NK-92 (cell line): ENCODE measurements around the gene ZNF653.

ENCODE experiments used
- DNase-seq: peaks from one replicate; lab custom pipeline; 2025; ENCODE audit not compliant: unreplicated experiment; lab: John Stamatoyannopoulos, UW

The ZNF653 gene

DNA sequence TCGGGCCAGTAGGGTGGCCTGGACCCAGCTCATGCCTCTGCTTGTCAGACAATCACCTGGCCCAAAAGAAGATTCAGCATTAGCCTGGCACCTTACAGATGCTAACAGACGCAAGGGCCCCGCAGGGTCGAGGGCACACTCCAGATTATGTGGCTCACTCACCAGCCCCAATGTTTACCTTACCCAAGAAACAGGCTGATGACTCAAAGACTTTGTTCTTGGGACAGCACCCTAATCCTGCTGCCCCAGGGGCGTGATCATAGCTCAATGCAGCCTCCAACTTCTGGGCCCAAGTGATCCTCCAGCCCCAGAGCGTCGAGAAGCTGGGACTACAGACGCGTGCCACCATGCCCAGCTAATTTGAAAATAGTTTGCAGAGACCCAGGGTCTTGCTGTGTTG lies 13.5 kb upstream of the ZNF653 start:
- DNase-seq = no peak

DNA sequence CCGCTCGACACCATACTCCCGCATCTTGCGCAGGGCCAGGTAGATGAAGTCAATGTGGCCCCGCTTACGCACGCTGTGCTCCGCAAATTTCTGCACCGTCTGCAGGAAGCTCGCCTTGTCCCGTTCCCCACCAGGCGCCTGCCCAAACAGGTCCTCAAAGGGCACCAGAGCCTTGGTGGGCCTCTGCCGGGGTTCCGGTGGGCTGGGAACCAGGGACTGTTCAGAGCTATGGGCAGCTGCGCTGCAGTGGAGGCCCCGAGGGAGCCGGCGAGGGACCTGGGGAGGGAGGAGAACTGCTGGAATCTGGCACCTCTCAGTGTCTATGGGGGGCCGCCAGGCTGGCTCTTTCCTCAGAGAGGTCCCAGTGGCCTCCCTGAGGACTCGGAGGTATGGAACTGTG lies 8.3 kb upstream of the ZNF653 start:
- no peak for DNase-seq

DNA sequence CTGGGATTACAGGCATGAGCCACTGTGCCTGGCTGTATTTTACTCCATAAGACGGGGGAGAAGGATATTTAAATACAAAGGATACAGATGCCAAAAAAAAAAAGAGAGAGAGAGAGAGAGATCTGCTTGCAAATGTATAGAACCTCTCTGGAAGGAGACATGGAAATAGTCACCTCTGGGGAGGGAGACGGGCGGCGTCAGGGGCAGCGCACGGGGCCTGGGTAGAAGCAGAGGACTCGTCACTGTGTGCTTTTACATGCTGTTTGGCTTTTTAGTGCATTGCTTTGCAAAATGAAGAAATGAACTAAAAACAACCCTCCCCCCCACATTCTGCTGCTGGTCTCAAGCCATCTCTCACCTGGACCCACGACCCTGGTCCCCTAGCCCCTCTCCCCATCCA lies 4.8 kb upstream of the ZNF653 start:
- no peak for DNase-seq

DNA sequence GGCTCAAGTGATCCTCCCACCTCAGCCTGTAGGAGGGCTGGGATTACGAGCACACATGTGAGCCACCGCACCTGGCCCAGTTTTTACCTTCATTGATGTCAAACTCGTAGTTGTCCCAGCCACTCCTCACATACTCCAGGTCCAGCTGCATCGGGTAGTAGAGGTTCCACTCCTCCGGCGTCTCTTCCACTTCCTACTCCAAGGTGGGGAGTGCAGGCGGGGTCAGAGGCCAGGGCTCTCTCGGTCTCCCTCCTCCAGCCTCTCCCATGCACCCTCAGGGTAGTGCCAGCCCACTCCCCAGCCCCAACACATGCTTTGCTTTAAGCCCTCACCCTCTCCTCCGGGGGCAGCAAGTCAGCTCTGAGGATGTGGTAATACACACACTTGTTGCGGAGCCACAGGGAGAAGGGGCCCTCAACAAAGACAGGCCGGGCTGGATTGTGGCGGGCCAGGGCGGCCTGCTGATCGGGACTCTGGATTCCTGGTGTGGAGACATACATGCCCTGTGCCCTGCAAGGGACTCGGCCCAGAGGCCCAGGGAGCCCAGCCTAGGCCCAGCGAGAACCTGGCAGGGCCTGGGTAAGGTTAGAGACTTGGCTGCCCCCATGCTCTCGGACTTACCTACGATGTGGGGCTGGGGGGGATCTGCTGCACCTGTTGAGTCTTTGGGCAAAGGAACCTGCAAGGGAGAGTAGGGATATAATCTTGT lies 1.9 kb upstream of the ZNF653 start:
- no peak for DNase-seq

DNA sequence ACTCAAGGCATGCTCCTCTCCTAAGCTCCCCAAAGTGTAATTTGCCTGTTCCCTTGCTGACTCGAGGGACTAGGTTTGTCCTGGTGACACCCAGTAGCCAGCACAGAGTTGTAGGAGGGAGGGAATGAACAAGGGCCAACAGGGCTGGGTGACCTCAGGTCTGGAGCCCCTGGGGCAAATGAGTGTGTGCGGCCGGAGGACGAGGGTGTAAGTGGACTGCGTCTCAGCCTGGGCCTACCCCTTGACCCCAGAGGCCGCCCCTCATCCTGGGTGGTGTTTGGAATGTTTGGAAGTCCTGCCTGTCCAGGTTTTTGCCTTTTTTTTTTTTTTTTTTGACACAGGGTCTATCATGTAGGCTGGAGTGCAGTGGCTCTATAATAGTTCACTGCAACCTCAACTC lies 1.3 kb upstream of the ZNF653 start:
- no peak for DNase-seq

DNA sequence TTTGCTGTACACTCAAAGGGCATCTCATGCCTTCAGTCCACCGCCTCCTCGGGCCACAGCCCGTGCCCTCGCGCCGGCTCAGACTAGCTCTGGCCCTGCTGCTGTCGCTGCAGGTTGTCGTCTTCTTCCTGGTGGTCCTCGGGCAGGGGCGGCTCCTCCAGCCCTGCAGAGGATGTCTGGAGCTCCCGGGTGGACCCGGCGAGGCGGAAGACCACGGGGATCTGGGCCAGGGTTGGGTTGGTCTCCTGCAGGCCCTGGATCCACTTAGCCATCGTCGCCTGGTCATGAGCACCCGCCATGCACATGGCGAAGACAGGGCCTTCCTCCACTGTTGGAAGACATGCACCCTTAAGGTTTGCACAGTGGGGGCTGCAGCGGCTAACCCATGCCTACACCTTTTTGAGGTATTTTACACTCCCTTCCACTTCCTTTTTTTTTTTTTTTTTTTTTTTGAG lies 489 bp upstream of the ZNF653 start:
- DNase-seq = no peak

DNA sequence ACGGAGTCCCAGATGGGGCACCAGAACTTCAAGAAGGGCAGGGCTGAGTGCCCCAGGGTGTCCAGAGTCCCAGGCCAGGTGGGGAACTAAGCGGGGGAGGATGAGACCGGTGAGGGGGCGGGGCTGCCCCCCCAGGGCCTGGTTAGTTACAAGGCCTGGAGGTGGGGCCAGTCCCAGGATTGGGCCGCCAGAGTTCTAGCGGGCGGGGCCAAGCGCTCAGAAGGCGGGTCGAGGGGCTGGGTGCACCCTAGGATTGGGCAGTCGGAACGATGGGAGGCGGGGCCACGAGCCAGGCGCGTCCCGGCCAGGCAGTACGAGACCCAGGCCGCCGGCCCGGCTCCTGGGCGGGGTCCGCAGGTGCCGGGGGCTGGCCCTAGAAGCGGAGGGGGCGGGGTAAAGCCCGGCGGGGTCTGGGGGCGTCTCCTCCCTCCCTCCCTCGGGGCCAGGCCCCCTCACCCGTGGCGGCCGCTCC lies 571 bp downstream of the ZNF653 start:
- DNase-seq = peak; percentile 81

DNA sequence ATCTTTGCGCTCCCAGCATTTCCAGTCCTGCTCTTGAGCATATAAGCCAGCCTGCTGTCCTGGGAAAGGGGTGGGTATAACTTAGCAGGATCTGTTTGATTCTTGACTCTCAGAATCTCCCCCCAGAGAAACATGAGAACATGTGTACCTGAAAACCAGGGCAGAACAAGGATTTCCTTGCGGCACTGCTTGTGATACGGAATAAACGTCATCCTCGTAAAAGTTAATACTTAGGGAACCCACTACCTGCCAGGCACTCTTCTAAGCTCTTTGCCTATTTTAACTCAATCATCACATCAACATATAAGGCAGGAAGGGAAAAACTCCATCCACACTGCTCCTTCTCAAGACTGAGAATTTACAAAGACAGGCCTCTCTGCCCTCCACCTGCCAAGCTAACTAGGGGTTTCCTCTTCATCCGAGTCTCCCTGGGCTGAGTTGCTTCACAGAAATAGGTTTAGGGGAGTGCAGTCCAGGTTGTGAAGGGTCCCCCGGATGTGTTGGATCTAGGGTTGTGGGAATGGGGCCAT lies 1.1 kb downstream of the ZNF653 start:
- DNase-seq = no peak

DNA sequence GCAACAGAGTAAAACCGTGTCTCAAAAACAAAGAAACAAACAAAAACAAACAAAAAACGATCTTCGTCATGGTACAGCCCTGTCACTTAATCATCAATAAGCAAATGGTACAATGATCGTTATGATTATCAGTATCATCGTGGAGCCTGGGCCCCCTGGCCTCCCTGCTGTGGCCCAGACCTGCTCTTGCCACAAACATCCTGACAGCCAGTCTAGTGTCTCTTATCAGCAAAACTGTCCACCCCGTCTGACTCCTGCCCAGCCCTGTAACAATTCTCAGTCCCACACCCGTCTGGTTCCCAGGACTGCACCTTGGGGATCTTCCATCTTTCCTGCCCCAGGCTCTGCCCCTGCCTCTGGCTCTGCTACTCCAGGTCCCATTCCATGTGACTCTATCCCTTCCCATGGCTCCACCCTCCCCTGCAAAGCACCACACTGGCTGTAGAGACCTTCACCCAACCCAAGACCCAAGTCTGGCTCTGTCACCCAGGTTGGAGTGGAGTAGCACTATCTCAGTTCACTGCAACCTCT lies 5.7 kb downstream of the ZNF653 start:
- DNase-seq = no peak

DNA sequence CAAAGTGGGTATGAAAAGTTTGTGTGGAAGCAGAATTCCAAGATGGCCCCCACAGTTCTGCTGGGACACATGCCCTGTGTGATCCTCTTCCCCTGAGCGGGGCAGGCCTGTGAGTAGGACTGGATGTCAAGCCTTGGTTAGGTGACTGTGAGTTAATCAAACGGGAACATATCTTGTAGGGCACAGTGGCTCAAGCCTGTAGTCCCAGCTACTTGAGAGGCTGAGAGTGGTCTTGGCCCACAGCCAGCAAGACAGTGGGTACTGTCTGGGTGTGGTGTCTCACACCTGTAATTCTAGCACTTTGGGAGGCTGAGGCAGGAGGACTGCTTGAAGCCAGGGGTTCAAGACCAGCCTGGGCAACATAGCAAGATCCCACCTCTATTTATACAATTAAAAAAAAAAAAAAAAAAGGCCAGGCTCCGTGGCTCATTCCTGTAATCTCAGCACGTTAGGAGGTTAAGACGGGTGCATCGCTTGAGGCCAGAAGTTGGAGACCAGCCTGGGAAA lies 6.4 kb downstream of the ZNF653 start:
- no peak for DNase-seq

DNA sequence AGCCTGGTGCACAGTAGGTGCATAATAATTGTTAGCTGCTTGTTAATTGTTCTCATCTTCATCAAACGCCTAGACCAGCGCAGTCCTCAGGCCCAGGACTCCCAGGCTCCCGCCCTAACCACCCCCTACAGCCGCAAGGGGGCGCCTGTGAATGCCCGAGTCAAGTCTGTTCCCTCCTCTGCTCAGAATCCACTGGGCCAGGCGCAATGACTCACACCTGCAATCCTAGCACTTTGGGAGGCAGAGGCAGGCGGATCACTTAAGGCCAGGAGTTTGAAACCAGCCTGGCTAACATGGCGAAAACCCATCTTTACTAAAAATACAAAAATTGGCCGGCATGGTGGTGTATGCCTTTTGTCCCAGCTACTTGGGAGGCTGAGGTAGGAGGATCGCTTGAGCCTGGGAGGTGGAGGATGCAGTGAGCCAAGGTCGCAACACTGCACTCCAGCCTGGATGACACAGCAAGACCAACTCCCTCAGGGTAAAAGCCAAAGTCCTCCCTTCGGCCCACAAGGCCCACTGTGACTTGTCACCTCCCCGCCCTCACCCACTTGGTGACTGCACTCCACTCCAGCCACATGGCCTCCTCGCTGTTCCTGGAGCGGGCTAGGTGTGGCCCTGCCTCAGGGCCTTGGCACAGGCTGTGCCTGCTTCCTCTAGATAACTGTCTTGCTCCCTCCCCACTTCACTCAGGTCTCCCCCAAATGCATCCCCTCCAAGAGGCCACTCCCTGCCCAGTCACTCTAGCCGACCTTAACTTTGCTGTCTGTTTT lies 9.1 kb downstream of the ZNF653 start:
- DNase-seq = no peak

DNA sequence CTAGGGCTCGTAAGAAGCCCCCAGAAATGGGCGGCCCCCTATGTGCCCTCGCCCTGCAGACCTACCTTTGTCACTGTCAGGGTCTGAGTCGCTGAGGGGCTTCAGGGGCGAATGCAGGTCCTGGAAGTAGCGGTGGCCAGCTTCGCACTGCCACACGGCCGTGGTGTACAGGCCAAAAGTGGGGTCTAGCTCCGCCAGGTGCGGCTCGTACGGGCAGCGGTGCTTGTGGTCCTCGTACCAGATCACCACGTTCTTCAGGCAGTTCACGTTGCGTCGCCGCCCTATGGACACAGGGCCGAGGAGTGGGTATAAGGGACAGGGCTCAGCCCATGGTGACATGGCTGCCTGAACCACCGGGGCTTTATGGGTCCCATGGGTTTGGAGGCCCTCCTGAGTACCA lies 9.8 kb downstream of the ZNF653 start:
- no peak for DNase-seq

DNA sequence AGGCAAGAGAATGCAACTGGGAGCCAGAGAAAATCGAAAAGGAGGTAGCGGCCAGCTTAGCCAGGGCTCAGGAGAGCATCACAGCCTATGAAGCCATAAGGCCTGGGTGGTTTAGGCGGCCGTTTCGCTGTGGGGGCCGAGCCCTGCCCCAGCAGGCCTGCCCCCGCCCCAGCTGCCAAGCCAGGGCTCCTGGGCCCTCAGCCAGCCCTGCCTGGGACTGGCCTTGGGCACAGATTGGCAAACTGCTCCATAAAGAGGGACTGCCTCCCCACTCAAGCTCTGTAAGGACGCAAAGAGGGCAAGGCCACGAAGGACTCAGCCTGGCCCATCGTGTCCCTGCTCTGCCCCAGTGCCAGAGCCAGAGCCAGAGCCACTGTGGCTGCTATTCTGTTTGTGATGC lies 10.2 kb downstream of the ZNF653 start:
- DNase-seq = no peak

DNA sequence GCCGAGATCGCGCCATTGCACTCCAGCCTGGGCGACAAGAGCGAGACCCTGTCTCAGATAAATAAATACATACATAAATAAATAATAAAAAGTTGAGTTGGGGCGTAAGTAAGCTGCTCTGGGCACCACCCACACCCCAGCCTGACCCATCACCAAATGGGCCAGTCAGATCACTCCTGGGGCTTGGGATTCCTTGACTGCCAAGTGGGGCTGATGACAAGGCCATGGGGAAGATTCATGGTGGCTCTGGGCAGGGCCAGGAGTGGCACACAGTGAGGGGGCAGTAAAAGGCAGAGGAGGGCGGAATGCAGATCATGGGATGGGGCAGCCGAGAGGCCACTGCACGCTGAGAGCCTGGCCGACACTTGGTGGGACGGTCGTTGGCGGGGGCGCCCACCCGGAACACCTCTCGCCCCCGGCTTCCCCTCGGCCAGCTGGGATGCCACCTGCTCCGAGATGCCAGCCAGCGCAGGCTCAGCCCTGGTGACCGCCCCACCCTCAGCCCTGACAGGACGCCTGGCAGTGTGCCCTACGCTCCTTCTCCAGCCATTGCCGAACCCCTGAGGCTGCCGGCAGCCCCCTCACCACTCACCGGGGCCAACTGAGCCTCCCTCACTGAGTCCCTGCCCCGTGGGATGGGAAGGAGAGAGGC lies 10.9 kb downstream of the ZNF653 start:
- DNase-seq = no peak

DNA sequence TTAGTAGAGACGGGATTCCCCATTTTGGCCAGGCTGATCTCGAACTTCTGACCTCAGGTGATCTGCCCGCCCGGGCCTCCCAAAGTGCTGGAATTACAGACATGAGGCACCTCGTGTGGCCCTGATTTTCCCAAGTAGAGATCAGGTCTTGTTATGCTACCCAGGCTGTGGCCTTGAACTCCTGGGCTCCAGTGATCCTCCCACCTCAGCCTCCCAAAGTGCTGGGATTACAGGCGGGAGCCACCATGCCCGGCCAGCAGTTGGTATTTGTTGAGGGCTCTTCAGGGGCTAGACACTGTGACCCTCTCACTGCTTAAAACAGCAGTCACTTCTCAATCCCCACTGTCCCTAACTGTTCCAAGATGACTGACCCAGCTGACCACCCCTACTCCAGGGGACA lies 16.3 kb downstream of the ZNF653 start:
- DNase-seq = no peak

DNA sequence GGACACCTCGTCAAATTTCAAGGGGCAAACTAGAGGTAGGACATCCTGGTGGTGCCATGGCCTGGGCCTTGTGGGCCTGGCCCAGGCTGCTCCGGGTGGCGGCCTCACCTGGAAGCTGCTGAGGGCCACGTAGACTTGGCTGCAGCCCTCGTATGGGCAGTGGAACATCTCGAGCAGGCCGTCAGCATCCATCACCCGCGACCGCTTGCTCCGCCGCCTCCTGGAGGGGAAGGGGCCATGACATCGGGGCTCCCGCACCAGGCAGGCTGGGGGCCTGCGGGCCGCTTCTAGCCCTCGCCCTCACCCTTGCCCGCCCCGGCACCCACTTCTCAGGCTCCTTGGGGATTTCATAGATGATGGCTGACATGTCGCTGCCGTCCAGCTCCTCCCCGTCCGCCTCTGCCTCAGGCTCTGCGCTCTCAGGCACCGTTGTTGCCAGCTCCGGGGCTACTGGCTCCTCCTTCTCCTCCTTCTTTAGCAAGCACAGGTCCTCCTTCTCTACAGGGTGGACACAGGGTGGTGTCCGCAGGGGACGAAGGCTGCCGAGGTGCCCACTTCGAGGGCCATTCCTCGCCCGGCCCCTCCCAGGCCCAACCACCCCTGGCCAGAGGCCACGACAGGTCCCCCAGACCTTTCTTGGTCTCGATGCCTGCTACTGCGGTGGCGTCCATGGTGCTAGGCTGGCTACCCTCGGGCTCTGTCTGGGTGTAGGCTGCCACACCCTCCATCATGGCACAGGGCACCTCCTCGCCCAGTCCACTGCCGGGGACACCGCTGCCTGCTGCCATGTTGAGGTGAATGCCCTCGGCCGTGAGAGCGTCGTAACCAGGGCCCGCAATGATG lies 18.8 kb downstream of the ZNF653 start:
- no peak for DNase-seq

DNA sequence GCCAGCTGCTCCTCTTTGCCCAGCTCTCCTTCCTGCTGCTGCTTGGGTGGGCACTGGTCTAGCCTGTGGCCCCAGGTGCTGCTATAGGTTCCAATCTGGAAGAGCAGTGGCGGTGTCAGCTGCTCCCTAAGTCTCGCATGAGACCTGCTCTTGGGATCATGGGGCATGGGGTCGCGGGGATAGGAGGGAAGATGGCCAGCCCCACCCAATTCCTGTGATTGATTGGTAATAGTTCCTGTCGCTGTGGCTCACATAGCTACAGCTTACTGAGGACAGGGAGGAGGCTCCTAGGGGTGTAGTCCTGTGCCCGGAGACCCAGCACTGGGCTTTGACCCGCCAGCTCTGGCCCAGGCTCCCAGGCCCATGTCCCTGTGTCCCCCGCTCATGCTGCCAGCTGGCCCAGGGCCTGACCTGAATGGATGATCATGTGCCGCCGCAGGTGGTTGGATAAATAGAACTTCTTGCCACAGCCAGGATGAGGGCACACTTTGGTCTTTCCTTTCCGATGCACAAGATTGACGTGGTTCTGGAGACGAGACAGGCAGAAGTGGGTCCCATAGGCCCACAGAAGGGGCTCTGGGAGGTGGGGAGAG lies 20.3 kb downstream of the ZNF653 start:
- no peak for DNase-seq

DNA sequence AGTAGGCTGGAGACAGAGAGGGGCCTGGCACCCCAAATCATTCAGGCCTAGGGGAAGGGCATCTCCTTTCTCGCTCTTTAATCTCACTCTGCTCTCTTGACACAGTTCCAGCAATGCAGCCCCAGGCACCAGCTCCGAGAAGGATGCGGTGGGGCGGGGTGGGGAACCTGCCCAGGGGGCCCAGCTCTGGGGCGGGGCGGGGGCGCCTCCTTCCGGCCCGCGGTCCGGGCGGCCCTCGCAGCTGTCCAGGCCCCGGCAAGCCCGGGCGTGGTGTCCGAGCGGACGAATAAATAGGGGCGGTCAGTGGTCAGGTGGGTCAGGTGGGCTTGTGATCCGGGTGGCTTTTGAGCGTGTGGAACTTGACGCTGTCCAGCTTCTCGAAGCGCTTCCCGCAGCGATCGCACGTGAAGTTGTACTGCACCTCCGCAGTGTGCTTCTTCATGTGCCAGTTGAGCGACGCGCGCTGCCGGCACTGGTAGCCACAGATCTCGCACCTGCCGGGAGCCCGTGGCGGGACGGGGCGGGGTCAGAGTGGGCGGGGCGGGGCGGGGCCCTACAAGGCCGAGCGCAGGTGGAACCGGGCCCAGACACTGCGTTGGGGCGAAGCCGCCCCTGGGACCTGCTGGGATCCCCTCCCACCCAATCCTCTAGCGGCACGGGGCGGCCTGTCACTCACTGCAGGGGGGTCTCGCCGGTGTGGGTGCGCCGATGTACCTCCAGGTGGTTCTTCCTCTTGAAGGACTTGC lies 22.1 kb downstream of the ZNF653 start:
- no peak for DNase-seq

DNA sequence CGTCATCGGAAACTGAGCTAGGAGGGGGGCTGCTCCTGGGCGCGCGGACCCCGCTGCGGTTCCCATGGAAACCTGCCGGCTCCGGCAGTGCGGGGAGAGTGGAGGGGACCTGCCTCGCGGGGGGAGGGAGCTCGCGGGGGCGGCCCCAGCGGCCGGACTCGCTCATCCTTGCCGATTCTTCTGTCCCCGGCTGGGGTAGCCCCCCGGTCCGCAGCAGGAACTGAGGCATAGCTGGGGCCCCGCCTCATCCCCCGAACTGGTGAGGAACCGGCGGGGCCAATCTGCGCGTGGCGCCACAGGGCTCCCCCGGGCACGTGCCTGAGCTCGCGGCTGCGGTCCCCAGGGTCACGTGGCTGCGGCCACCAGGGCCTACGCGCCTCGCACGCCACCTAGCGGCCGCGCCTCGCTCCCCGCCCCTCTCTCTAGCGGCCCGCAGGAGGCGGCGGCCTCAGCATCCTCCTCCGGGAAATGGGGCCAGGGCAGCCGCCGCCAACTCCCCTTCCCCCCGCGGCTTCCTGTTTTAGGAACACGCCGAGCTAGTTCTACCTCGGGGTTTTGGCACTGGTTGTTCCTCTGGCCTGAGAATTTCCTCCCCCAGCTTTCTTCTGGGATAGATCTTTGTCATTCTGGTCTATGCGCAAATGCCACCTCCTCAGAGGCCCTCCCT lies 23.1 kb downstream of the ZNF653 start:
- DNase-seq = no peak
